NCI-H146 treated with DMSO at 0.1 percent for 48 hours (cell line): ENCODE results near the gene LMO1.

Experiments used
- DNase-seq: peaks from one replicate; lab custom pipeline; 2025; ENCODE audit not compliant: unreplicated experiment; lab: John Stamatoyannopoulos, UW

LMO1 gene

GRCh38 chr11:8266246-8267241 is 2.9 kb upstream of the LMO1 start:
- no peak for DNase-seq

- no peak for DNase-seq
Measured at GRCh38 chr11:8265681-8266241, 2.1 kb upstream of the LMO1 start.

DNA sequence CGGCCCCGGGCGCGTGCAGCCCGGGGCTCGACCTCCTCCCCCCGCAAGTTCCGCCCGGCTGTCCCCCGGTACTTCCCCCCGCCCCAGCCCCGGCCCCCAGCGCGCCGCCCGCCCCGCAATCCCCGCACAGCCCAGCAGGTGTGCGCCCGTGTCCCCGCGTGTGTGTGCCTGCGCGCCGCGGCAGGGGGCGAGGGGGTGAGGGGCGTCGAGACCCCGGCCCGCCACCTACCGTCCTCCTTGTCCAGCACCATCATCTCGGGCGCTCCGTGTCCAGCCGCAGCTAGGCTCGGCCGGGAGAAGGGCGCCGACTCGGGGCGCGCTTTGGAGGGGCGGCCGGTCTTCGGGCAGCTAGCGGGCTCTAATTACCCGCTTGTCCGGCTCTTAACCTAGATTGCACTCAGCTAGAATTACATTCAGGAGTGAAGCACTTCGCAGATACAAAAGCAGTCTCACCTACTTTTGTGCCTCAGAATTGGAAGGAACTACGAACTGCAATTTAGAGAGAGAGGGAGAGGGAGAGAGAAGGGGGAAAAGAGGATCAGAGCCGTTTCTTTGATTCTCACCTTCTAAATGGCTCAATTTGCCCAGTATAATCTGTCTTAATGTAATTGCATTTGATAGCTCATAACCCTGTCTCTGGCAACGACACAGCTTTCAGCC is 439 bp downstream of the LMO1 start:
- DNase-seq, result no peak

DNA sequence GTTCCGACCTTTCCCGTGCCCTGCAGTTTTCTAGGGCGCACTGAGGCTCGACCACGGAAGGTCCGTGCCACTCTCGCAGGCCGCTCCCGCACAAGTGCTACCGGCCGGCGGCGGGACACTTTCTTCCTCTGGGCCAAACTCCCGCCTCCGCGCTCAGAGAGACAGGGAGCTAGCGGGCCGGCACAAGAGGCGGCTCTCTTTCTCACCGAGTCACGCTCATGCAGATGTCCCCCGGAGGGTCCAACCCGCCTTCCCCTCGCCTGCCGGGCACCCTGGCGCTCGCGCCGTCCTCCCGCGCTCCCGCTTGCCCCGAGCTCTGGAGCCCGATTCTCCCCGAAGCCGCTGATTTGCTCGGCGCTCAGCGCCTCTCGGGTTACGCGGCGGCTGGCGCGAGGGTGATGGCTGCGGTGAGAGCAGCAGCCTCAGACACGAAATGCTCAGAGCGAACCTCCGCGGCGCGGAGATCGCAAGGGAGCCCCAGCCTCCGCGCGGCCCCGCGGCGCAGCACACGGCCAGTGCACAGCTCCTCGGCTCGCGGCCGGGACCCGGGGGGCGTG is 1.0 kb downstream of the LMO1 start:
- DNase-seq, result peak; percentile 23

DNA sequence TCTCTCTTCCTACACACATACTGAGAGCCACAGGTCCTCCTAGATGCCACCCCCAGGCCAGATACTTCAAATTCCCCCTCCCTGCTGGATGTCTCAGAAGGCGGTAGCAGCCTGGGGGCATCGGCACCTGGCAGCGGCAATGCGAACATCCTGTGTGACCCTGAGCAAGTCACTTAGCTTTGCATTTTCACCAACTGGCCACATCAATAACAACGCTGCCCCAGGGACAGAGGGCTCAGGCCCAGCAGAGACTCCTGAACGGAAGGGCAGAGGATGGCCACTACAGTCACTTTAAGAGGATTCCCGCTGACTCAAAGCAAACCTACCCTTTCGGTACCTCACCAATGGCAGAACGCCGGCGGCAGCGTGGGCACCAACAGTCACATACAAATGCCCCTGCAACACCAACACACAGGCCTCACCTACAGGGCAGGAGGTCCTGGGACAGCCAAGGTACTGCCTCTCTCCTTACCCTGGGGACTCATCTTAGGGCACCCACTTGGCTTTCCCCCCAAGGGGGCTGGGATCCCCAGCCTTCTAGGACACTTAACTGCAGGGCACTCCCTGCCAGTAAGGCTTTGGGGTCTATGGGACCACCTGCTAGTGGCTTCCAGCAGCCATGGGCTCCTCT is 1.6 kb downstream of the LMO1 start:
- DNase-seq, result no peak

DNA sequence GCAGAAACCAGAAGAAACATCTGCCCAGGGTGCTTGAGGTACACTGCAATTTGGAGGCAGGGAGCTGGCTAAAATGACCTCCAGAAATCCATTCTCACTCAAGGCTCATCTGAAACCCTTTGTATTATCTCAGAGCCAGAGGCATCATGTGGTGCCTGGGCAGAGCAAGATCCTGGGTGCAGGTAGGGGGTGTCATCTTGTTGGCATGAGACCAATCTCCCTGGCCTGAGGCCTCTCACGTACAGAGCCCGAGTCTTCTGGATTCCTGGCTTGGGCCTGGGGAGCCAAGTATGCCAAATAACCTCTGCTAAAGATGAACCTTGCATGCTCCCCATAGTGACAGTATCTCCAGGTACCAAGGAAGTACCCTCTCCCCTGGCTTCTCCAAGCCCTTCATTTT is 2.4 kb downstream of the LMO1 start:
- DNase-seq, result no peak

- no peak for DNase-seq
Measured at GRCh38 chr11:8260202-8260966, 3.3 kb downstream of the LMO1 start.

- DNase-seq, result no peak
Measured at GRCh38 chr11:8259306-8259959, 4.2 kb downstream of the LMO1 start.

DNA sequence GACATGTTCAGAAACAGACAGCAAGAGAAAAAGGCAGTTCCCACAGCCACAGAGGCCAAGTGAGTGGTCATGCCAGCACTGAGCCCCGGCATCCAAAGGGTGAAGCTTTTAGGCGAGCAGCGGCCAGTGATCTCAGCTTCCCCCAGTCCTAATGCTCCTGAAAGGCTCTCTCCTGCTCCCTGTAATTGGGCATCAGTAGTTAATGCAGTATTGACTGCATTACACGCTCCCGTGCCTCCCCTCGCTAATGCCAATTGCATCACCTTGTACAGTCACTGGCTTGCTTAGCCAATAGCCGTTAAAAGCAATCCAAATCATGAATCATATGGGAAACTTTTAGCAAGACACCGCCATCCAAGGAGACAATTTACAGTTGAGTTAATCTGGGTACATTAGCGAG is 4.9 kb downstream of the LMO1 start:
- DNase-seq, result no peak

DNA sequence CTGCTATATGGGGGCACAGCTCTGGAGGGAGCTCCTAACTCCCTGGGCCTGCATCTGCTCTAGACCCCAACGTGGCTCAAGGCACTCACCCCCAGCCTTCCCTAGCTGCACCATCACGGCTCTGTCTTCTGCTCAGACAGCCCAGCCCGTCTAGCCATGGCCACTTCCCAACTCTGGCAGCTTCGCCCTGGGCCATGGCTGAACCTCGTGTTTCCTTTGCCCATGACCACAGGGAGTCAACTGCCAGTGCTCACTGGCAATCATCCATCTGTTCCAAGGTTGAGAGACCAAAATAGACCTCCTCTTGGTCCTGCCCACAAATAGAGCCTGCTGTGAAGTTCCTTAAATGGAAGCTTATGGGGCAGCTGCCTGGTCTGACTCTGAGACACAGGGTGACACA is 5.4 kb downstream of the LMO1 start:
- DNase-seq, result no peak

- DNase-seq, result no peak
Measured at GRCh38 chr11:8257003-8257664, 6.5 kb downstream of the LMO1 start.

DNA sequence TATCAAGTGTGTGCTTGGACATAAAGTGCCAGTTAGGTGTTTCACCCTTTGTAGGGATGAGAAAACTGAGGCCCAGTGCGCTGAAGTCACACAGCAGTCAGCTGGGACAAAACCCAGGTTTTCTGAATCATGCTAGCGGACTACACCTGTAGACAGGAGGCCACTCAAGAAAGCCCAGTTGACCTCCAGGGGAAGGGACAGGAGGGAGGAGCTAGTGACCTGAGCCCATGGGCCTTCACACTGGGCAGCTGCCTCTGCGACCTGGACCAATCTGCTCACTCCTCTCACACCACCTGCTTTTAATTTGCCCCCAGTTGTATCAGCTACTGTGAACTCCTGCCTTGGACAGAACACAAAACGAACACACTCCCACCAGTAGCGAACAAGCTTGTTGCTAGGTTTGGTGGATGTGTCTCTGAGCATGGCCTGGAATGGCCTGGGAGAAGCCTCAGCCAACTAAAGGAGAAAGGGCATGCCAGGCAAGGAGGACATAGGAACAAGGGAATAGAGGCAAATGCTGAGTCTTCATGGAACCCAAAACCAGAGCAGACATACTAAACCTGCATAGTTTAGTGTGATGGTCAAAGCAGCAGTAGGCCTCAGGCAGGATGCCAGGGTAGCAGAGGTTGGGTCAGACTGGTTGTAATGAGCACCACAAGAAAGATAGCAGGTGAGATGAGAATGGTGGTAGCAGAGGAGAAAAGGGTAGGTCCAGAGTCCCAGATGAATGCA is 7.2 kb downstream of the LMO1 start:
- DNase-seq, result no peak

DNA sequence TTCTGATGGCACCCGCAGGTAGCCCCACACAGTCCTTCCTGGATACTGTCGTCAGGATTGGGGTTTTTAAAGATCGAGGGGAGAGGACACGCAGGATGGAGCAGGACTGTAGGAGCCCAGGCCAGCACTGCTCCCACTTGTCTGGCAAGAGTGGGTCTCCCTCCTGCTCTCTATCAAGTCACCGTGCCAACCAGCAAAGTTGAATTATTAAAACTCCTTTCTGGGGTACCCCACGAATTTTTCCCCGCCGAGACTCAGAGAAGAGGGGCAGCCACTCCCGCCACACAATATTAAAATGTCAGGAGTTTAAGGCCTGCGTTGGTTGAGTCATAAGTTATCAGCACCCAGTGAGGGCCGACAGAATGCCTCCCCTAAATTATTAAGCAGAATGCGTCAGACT is 10.1 kb downstream of the LMO1 start:
- no peak for DNase-seq

DNA sequence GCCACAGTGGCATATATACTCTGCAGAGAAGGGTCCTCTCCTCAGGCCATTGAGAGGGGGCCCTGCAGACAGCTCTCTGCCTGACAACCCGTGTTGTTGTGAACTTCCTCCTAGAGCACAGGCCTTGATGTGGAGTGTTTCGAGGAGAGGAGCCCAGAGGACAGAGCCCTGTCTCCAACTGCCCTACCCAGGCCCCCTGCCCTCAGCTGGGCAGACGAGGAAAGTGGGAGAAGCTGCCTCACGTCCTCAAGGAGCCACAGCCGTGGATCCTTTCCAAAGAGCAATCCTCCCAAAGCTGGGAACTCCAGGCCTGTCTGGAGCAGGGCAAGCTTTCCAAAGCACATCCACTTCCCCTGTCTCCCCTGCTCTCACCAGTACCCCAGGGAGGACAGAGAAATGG is 10.7 kb downstream of the LMO1 start:
- no peak for DNase-seq

DNA sequence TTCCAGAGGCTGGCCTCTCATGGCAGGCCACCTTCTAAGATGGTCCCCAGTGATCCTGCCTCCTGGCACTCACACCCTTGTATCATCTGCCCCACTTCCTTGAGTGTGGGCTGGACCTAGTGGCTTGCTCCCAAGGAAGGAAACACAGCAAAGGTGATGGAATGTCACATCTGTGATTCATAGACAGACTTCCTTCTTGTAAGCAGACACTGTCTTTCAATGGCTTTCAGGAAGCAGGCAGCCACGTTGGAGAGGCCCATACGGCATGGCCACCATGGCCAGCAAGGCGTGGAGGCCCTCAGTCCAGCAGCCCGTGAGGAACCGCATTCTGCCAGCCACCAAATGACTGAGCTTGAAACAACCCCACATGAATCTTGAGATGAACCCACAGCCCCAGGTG is 11.3 kb downstream of the LMO1 start:
- DNase-seq, result no peak

GRCh38 chr11:8251616-8252295 is 11.9 kb downstream of the LMO1 start:
- DNase-seq, result no peak

- DNase-seq, result no peak
Measured at GRCh38 chr11:8250981-8251615, 12.6 kb downstream of the LMO1 start.

DNA sequence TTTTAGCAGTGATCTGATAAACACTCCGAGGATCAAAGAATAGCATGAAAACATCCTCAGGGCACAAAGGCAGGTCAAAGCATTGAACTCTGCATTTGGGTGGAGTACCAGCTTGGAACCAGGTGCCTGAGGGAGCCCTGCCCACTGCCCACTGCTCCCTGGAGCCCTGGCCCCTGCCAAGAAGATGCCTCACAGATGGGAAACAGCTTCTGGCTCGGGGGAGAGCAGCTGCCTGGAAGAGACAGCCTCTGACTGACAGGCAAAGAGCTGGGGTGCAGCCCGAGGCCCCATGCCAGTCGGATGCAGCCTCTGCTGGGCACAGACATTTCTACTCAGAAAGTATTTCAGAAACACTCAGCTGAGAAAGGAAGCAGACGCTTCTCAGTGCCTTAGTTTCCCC is 13.2 kb downstream of the LMO1 start:
- DNase-seq, result no peak
